ENCODE measurements around the gene C1QTNF8.

The C1QTNF8 gene

GRCh38 chr16:1045310-1045992 lies 50.6 kb downstream of the C1QTNF8 start:
- DNase-seq (ENCODE audit: low read depth): no peak

- no peak for DNase-seq (ENCODE audit: low read depth)
Measured at GRCh38 chr16:1044460-1045309, 51.4 kb downstream of the C1QTNF8 start.

GRCh38 chr16:1043881-1044451 lies 52.1 kb downstream of the C1QTNF8 start:
- DNase-seq (ENCODE audit: low read depth): no peak

GRCh38 chr16:1042866-1043265 lies 53.2 kb downstream of the C1QTNF8 start:
- DNase-seq (ENCODE audit: low read depth): no peak

GRCh38 chr16:1042049-1042744 lies 53.8 kb downstream of the C1QTNF8 start:
- DNase-seq (ENCODE audit: low read depth): no peak

GRCh38 chr16:1040346-1040745 lies 55.7 kb downstream of the C1QTNF8 start:
- DNase-seq (ENCODE audit: low read depth): no peak

GRCh38 chr16:1039762-1040161 lies 56.3 kb downstream of the C1QTNF8 start:
- no peak for DNase-seq (ENCODE audit: low read depth)

- DNase-seq (ENCODE audit: low read depth): no peak
Measured at GRCh38 chr16:1038932-1039331, 57.1 kb downstream of the C1QTNF8 start.
